ENCODE results near the gene ROBO3.

The ROBO3 gene

GRCh38 chr11:124865181-124865901, at the start of gene ROBO3:
Gene ROBO3, plus strand, starts transcription at chr11:124865432. Its CDS starts 146 bp downstream, at chr11:124865578.
- DNase-seq: no peak

- no peak for DNase-seq
Measured at GRCh38 chr11:124817036-124817435, 48.2 kb upstream of the ROBO3 start.

- DNase-seq: no peak
Measured at GRCh38 chr11:124821995-124822730, 43.1 kb upstream of the ROBO3 start.

- no peak for DNase-seq
Measured at GRCh38 chr11:124823512-124824376, 41.5 kb upstream of the ROBO3 start.

- DNase-seq: no peak
Measured at GRCh38 chr11:124825876-124826275, 39.4 kb upstream of the ROBO3 start.

GRCh38 chr11:124829986-124830385, 35.2 kb upstream of the ROBO3 start:
- DNase-seq: no peak

GRCh38 chr11:124830749-124831148, 34.5 kb upstream of the ROBO3 start:
- DNase-seq: no peak

- no peak for DNase-seq
Measured at GRCh38 chr11:124831897-124832296, 33.3 kb upstream of the ROBO3 start.

GRCh38 chr11:124832571-124832970, 32.7 kb upstream of the ROBO3 start:
- DNase-seq: no peak

- DNase-seq: no peak
Measured at GRCh38 chr11:124834526-124835180, 30.6 kb upstream of the ROBO3 start.

- no peak for DNase-seq
Measured at GRCh38 chr11:124835918-124836317, 29.3 kb upstream of the ROBO3 start.

- peak; percentile 59 for DNase-seq
Measured at GRCh38 chr11:124837491-124837856, 27.8 kb upstream of the ROBO3 start.

- no peak for DNase-seq
Measured at GRCh38 chr11:124838805-124839127, 26.5 kb upstream of the ROBO3 start.

GRCh38 chr11:124839128-124839971, 25.9 kb upstream of the ROBO3 start:
- no peak for DNase-seq

- DNase-seq: no peak
Measured at GRCh38 chr11:124839972-124840621, 25.1 kb upstream of the ROBO3 start.

- DNase-seq: no peak
Measured at GRCh38 chr11:124840666-124841065, 24.6 kb upstream of the ROBO3 start.

GRCh38 chr11:124841201-124841600, 24.0 kb upstream of the ROBO3 start:
- DNase-seq: no peak

GRCh38 chr11:124841840-124842239, 23.4 kb upstream of the ROBO3 start:
- DNase-seq: no peak

- no peak for DNase-seq
Measured at GRCh38 chr11:124842305-124842704, 22.9 kb upstream of the ROBO3 start.

- DNase-seq: no peak
Measured at GRCh38 chr11:124843616-124843910, 21.7 kb upstream of the ROBO3 start.

GRCh38 chr11:124844664-124845079, 20.6 kb upstream of the ROBO3 start:
- no peak for DNase-seq

Data from amniotic stem cell (primary cell).